ENCODE data around the gene MON2. TPM values are rescaled to one million over a fixed set of nuclear protein-coding genes. Genes with fewer than 3 reads are reported as not detected.

The MON2 gene
- polyA plus RNA-seq, 3 donors: 43.9 to 72.4 (median 69.8) TPM

GRCh38 chr12:62647586-62647985 lies 181.0 kb downstream of the MON2 start:
- DNase-seq: no peak

- no peak for DNase-seq
Measured at GRCh38 chr12:62649412-62650138, 182.9 kb downstream of the MON2 start.

Other genes with a start within 250 kb of the MON2 start
- gene USP15, start 206.4 kb upstream of the MON2 start, polyA plus RNA-seq (ENCODE audit: insufficient read length in 3 of 3): 10 to 100 TPM; 45.0 to 48.3 (median 48.2) TPM

Measured in renal pelvis (tissue), 4 donors.